ENCODE measurements around the gene POLR2B.
"Not testable (repeated sequence)": the region's sequence is repeated elsewhere in the genome, so short reads cannot be mapped to it uniquely, and the experiment has no call there.

Gene POLR2B

GRCh38 chr4:57044996-57045395 lies 66.3 kb downstream of the POLR2B start:
- no peak overlapping the region for H3K4me3 ChIP-seq (ENCODE audit: low read depth, low read length)

GRCh38 chr4:57047046-57047445 lies 68.3 kb downstream of the POLR2B start:
- H3K4me3 ChIP-seq (ENCODE audit: low read depth, low read length); DNase-seq (ENCODE audit: low read depth): not testable (repeated sequence)

More at GRCh38 chr4:57044996-57045395, 66.3 kb downstream of the POLR2B start:
- DNase-seq (ENCODE audit: low read depth): no peak

GRCh38 chr4:57048590-57049304 lies 70.1 kb downstream of the POLR2B start:
- H3K4me3 ChIP-seq (ENCODE audit: low read depth, low read length): no peak overlapping the region
- no peak for DNase-seq (ENCODE audit: low read depth)

GRCh38 chr4:57051095-57051494 lies 72.4 kb downstream of the POLR2B start:
- DNase-seq (ENCODE audit: low read depth): no peak
- no peak overlapping the region for H3K4me3 ChIP-seq (ENCODE audit: low read depth, low read length)

- H3K4me3 ChIP-seq (ENCODE audit: low read depth, low read length): no peak overlapping the region
- DNase-seq (ENCODE audit: low read depth): no peak
These were observed 72.8 kb downstream of the POLR2B start for GRCh38 chr4:57051524-57051923.

- no peak for DNase-seq (ENCODE audit: low read depth)
- no peak overlapping the region for H3K4me3 ChIP-seq (ENCODE audit: low read depth, low read length)
These were observed 74.8 kb downstream of the POLR2B start for GRCh38 chr4:57053508-57053907.

GRCh38 chr4:57055886-57056285 lies 77.2 kb downstream of the POLR2B start:
- no peak overlapping the region for H3K4me3 ChIP-seq (ENCODE audit: low read depth, low read length)
- no peak for DNase-seq (ENCODE audit: low read depth)

GRCh38 chr4:57059890-57060716 lies 81.4 kb downstream of the POLR2B start:
- DNase-seq (ENCODE audit: low read depth): no peak
- no peak overlapping the region for H3K4me3 ChIP-seq (ENCODE audit: low read depth, low read length)

GRCh38 chr4:57060717-57061067 lies 82.0 kb downstream of the POLR2B start:
- DNase-seq (ENCODE audit: low read depth); H3K4me3 ChIP-seq (ENCODE audit: low read depth, low read length): not testable (repeated sequence)

- DNase-seq (ENCODE audit: low read depth): no peak
- no peak overlapping the region for H3K4me3 ChIP-seq (ENCODE audit: low read depth, low read length)
These were observed 82.7 kb downstream of the POLR2B start for GRCh38 chr4:57061395-57061794.

- DNase-seq (ENCODE audit: low read depth): no peak
- no peak overlapping the region for H3K4me3 ChIP-seq (ENCODE audit: low read depth, low read length)
These were observed 84.8 kb downstream of the POLR2B start for GRCh38 chr4:57063518-57063917.

GRCh38 chr4:57064120-57064519 lies 85.4 kb downstream of the POLR2B start:
- no peak for DNase-seq (ENCODE audit: low read depth)
- no peak overlapping the region for H3K4me3 ChIP-seq (ENCODE audit: low read depth, low read length)

GRCh38 chr4:57064811-57065711 lies 86.4 kb downstream of the POLR2B start:
- H3K4me3 ChIP-seq (ENCODE audit: low read depth, low read length): no peak overlapping the region
- peak; percentile 95 for DNase-seq (ENCODE audit: low read depth)

- DNase-seq (ENCODE audit: low read depth): no peak
- no peak overlapping the region for H3K4me3 ChIP-seq (ENCODE audit: low read depth, low read length)
These were observed 87.2 kb downstream of the POLR2B start for GRCh38 chr4:57065730-57066482.

- no peak overlapping the region for H3K4me3 ChIP-seq (ENCODE audit: low read depth, low read length)
- no peak for DNase-seq (ENCODE audit: low read depth)
These were observed 89.7 kb downstream of the POLR2B start for GRCh38 chr4:57068237-57068981.

GRCh38 chr4:57070461-57070860 lies 91.8 kb downstream of the POLR2B start:
- DNase-seq (ENCODE audit: low read depth): no peak
- H3K4me3 ChIP-seq (ENCODE audit: low read depth, low read length): no peak overlapping the region

- DNase-seq (ENCODE audit: low read depth): no peak
- H3K4me3 ChIP-seq (ENCODE audit: low read depth, low read length): no peak overlapping the region
These were observed 92.6 kb downstream of the POLR2B start for GRCh38 chr4:57071326-57071725.

GRCh38 chr4:57073559-57073958 lies 94.9 kb downstream of the POLR2B start:
- no peak for DNase-seq (ENCODE audit: low read depth)
- H3K4me3 ChIP-seq (ENCODE audit: low read depth, low read length): no peak overlapping the region

GRCh38 chr4:57074744-57075143 lies 96.0 kb downstream of the POLR2B start:
- no peak for DNase-seq (ENCODE audit: low read depth)
- no peak overlapping the region for H3K4me3 ChIP-seq (ENCODE audit: low read depth, low read length)
